Hepatocyte (in vitro differentiated cells): ENCODE data around the gene TRIM72. TPM values are rescaled to one million over a fixed set of nuclear protein-coding genes. Genes with fewer than 3 reads are reported as not detected.
"Not testable (repeated sequence)": the region's sequence is repeated elsewhere in the genome, so short reads cannot be mapped to it uniquely, and the experiment has no call there.

Source experiments
- DNase-seq: peaks from one replicate; pipeline ENCODE4 v3.0.0-alpha.2; 2016; ENCODE audit warnings: low spot score
- H2AFZ ChIP-seq: fragments of 200-600 bp; sonication (generic); 2 replicates; pipeline ENCODE4 v1.6.0; 2016; ENCODE audit warnings: antibody characterized with exemption, mild to moderate bottlenecking
- H3K27ac ChIP-seq: fragments of 200-600 bp; sonication (generic); 2 replicates; pipeline ENCODE4 v1.5.1; 2016; ENCODE audit warnings: mild to moderate bottlenecking
- H3K27me3 ChIP-seq: fragments of 200-600 bp; sonication (generic); 2 replicates; pipeline ENCODE4 v1.6.1; 2016
- H3K36me3 ChIP-seq: fragments of 200-600 bp; sonication (generic); replicated peaks from 2 replicates; pipeline ENCODE4 v1.5.1; 2016; ENCODE audit warnings: low read depth; ENCODE audit not compliant: insufficient read depth
- H3K4me1 ChIP-seq: fragments of 200-600 bp; sonication (generic); 2 replicates; pipeline ENCODE4 v1.5.1; 2016; ENCODE audit warnings: mild to moderate bottlenecking, moderate library complexity; ENCODE audit not compliant: insufficient read depth
- H3K4me2 ChIP-seq: fragments of 200-600 bp; sonication (generic); 2 replicates; pipeline ENCODE4 v1.6.0; 2016
- H3K4me3 ChIP-seq: fragments of 200-600 bp; sonication (generic); 2 replicates; pipeline ENCODE4 v1.5.1; 2016; ENCODE audit warnings: mild to moderate bottlenecking
- H3K79me2 ChIP-seq: fragments of 200-600 bp; sonication (generic); 2 replicates; pipeline ENCODE4 v1.6.0; 2017; ENCODE audit warnings: mild to moderate bottlenecking
- H3K9me2 ChIP-seq: fragments of 200-600 bp; sonication (generic); replicated peaks from 2 replicates; pipeline ENCODE4 v1.6.0; 2017; ENCODE audit warnings: mild to moderate bottlenecking; ENCODE audit not compliant: insufficient read depth
- H3K9me3 ChIP-seq: fragments of 200-600 bp; sonication (generic); 2 replicates; pipeline ENCODE4 v1.5.1; 2016; ENCODE audit warnings: low read depth, mild to moderate bottlenecking
- H4K20me1 ChIP-seq: fragments of 200-600 bp; sonication (generic); 2 replicates; pipeline ENCODE4 v1.6.0; 2016; ENCODE audit warnings: mild to moderate bottlenecking; ENCODE audit not compliant: insufficient read depth, poor library complexity, severe bottlenecking
- CTCF ChIP-seq: fragments of 200-600 bp; sonication (generic); IDR thresholded peaks from 2 replicates; pipeline ENCODE4 v1.5.1; 2016; ENCODE audit warnings: antibody characterized with exemption, mild to moderate bottlenecking; ENCODE audit not compliant: poor library complexity
- EZH2 ChIP-seq: fragments of 200-600 bp; sonication (generic); IDR thresholded peaks from 2 replicates; pipeline ENCODE4 v1.6.1; 2016; ENCODE audit warnings: antibody characterized with exemption, mild to moderate bottlenecking, borderline replicate concordance
- EZH2phosphoT487 ChIP-seq: fragments of 200-600 bp; sonication (generic); IDR thresholded peaks from one replicate; pipeline ENCODE4 v1.6.1; 2018; ENCODE audit warnings: antibody characterized with exemption, mild to moderate bottlenecking, low read depth, moderate library complexity; ENCODE audit not compliant: unreplicated experiment, severe bottlenecking
- WGBS: methylation state at CpG from one replicate; pipeline ENCODE4 v1.1.6; 2016; ENCODE audit warnings: low lambda C conversion rate; ENCODE audit errors: missing lambda C conversion rate; 5-methylcytosine and 5-hydroxymethylcytosine counted together
- polyA plus RNA-seq: library from polyadenylated mRNA; unstranded; fragments of >200 nt; fragmentation: Nextera tagmentation; extraction: Ambion mirVana; gene quantifications from 2 replicates; pipeline ENCODE4 v1.2.1, GENCODE V29; 2016
- small RNA-seq: library from RNA; depleted of rRNA; stranded (forward); fragments of <200 nt; gene quantifications from one replicate; pipeline ENCODE3, GENCODE V24; 2014
- total RNA-seq: library from RNA; depleted of rRNA; stranded (reverse); fragments of >200 nt; gene quantifications from 2 replicates; pipeline ENCODE4 v1.2.3, GENCODE V29; 2014

Gene TRIM72
- total and polyA plus RNA-seq, 2 experiments from 2014 or later, result not detected

- Histone ChIP-seq H2AFZ (no peak overlapping the region), H3K36me3 (no peaks in the 10 kb centered on the region), H3K27ac (no peak overlapping the region), H4K20me1 (no peaks in the 10 kb centered on the region), H3K9me2 (no peaks in the 10 kb centered on the region), H3K9me3 (no peaks in the 10 kb centered on the region), H3K27me3 (no peaks in the 10 kb centered on the region), H3K4me3 (no peak overlapping the region), H3K79me2 (no peaks in the 10 kb centered on the region), H3K4me2 (no peak overlapping the region), H3K4me1 (no peaks in the 10 kb centered on the region)
- DNase-seq, result no peak
- TF ChIP-seq EZH2, result no peak
- TF ChIP-seq CTCF, result no peak
- no peak for TF ChIP-seq EZH2phosphoT487
- WGBS, result 87% methylated on average over 17 of the region's 17 CpGs
Observed at GRCh38 chr16:31277659-31278260, 63.8 kb downstream of the TRIM72 start.

GRCh38 chr16:31278853-31279252, 64.9 kb downstream of the TRIM72 start:
- H3K9me3 ChIP-seq, H3K79me2 ChIP-seq, H3K4me2 ChIP-seq, H4K20me1 ChIP-seq, H3K9me2 ChIP-seq, H3K27ac ChIP-seq, H3K4me1 ChIP-seq, H3K27me3 ChIP-seq, H3K4me3 ChIP-seq, DNase-seq, H3K36me3 ChIP-seq, H2AFZ ChIP-seq: not testable (repeated sequence)
- 95% methylated on average over 4 of the region's 4 CpGs for WGBS

Small RNA genes lying within 50 kb of the gene (small RNA-seq; reads per million reads assigned to genes)
- gene AC009088.4 (not detected), gene NDUFA3P6 (not detected)

Other genes with a start within 250 kb of the TRIM72 start
- gene HSD3B7, start 228.9 kb upstream of the TRIM72 start, total RNA-seq, result 17.5 and 18.1 TPM in 2 replicates
- 16.7 and 20.8 TPM in 2 replicates for gene HSD3B7, start 228.9 kb upstream of the TRIM72 start, polyA plus RNA-seq
- gene STX1B, start 203.5 kb upstream of the TRIM72 start, total RNA-seq, result 0.87 and 1.6 TPM in 2 replicates
- gene STX1B, start 203.5 kb upstream of the TRIM72 start, polyA plus RNA-seq, result 2.0 and 2.7 TPM in 2 replicates
- 23.2 and 25.9 TPM in 2 replicates for gene STX4, start 180.6 kb upstream of the TRIM72 start, total RNA-seq
- 72.4 and 90.4 TPM in 2 replicates for gene STX4, start 180.6 kb upstream of the TRIM72 start, polyA plus RNA-seq
- gene ZNF668, start 139.9 kb upstream of the TRIM72 start, total RNA-seq, result 6.9 and 8.1 TPM in 2 replicates
- 12.4 and 13.0 TPM in 2 replicates for gene ZNF668, start 139.9 kb upstream of the TRIM72 start, polyA plus RNA-seq
- 6.2 and 9.1 TPM in 2 replicates for gene ZNF646, start 139.7 kb upstream of the TRIM72 start, total RNA-seq
- 3.1 and 4.8 TPM in 2 replicates for gene ZNF646, start 139.7 kb upstream of the TRIM72 start, polyA plus RNA-seq
- gene PRSS53, start 125.2 kb upstream of the TRIM72 start, total RNA-seq, result 1.5 and 2.2 TPM in 2 replicates
- gene PRSS53, start 125.2 kb upstream of the TRIM72 start, polyA plus RNA-seq, result 0.39 and 0.66 TPM in 2 replicates
- gene VKORC1, start 119.3 kb upstream of the TRIM72 start, total RNA-seq, result 105 and 128 TPM in 2 replicates
- gene VKORC1, start 119.3 kb upstream of the TRIM72 start, polyA plus RNA-seq, result 195 and 228 TPM in 2 replicates
- 27.3 and 30.9 TPM in 2 replicates for gene BCKDK, start 105.7 kb upstream of the TRIM72 start, total RNA-seq
- 62.1 and 75.2 TPM in 2 replicates for gene BCKDK, start 105.7 kb upstream of the TRIM72 start, polyA plus RNA-seq
- 44.2 and 53.4 TPM in 2 replicates for gene KAT8, start 96.5 kb upstream of the TRIM72 start, total RNA-seq
- 33.9 and 34.8 TPM in 2 replicates for gene KAT8, start 96.5 kb upstream of the TRIM72 start, polyA plus RNA-seq
- gene PRSS8, start 78.4 kb upstream of the TRIM72 start, total RNA-seq, result 155 and 192 TPM in 2 replicates
- 297 and 320 TPM in 2 replicates for gene PRSS8, start 78.4 kb upstream of the TRIM72 start, polyA plus RNA-seq
- 0.63 and 2.9 TPM in 2 replicates for gene PRSS36, start 64.1 kb upstream of the TRIM72 start, total RNA-seq
- gene PRSS36, start 64.1 kb upstream of the TRIM72 start, polyA plus RNA-seq, result 1.4 and 2.1 TPM in 2 replicates
- 39.7 and 47.4 TPM in 2 replicates for gene FUS, start 34.0 kb upstream of the TRIM72 start, total RNA-seq
- gene FUS, start 34.0 kb upstream of the TRIM72 start, polyA plus RNA-seq, result 327 and 345 TPM in 2 replicates
- gene PYCARD, start 11.4 kb upstream of the TRIM72 start, total RNA-seq, result 9.4 and 15.1 TPM in 2 replicates
- gene PYCARD, start 11.4 kb upstream of the TRIM72 start, polyA plus RNA-seq, result 13.8 and 16.1 TPM in 2 replicates
- gene PYDC1, start 3.0 kb downstream of the TRIM72 start, total RNA-seq, result not detected in 2 replicates
- not detected in 2 replicates for gene PYDC1, start 3.0 kb downstream of the TRIM72 start, polyA plus RNA-seq
- 0.32 and 2.5 TPM in 2 replicates for gene ITGAM, start 45.9 kb downstream of the TRIM72 start, total RNA-seq
- gene ITGAM, start 45.9 kb downstream of the TRIM72 start, polyA plus RNA-seq, result not detected in 2 replicates
- 0.52 and 0.60 TPM in 2 replicates for gene ITGAX, start 141.1 kb downstream of the TRIM72 start, total RNA-seq
- 0.43 and 0.50 TPM in 2 replicates for gene ITGAX, start 141.1 kb downstream of the TRIM72 start, polyA plus RNA-seq
- not detected in 2 replicates for gene ITGAD, start 179.2 kb downstream of the TRIM72 start, total RNA-seq
- not detected in 2 replicates for gene ITGAD, start 179.2 kb downstream of the TRIM72 start, polyA plus RNA-seq
- not detected in 2 replicates for gene COX6A2, start 214.2 kb downstream of the TRIM72 start, total RNA-seq
- 1.7 TPM in 1 of 2 replicates, not detected in the other for gene COX6A2, start 214.2 kb downstream of the TRIM72 start, polyA plus RNA-seq
- gene ZNF843, start 228.7 kb downstream of the TRIM72 start, total RNA-seq, result 1.2 and 1.7 TPM in 2 replicates
- 0.54 and 0.64 TPM in 2 replicates for gene ZNF843, start 228.7 kb downstream of the TRIM72 start, polyA plus RNA-seq
- gene ARMC5, start 245.4 kb downstream of the TRIM72 start, total RNA-seq, result 11.4 and 12.2 TPM in 2 replicates
- 19.4 and 19.6 TPM in 2 replicates for gene ARMC5, start 245.4 kb downstream of the TRIM72 start, polyA plus RNA-seq